HG03025 (cell line): Measurements from ENCODE around the gene CDC26.

Source experiments
- ATAC-seq: cut with Tn5 transposase; IDR thresholded peaks from one replicate; pipeline ENCODE4 v1.9.1; 2021; ENCODE audit warnings: mild to moderate bottlenecking, moderate library complexity; ENCODE audit not compliant: unreplicated experiment, low FRiP score

Gene CDC26

GRCh38 chr9:113275157-113276131, at the start of gene CDC26, which contains the start of gene PRPF4:
CDC26 (minus strand) TSS chr9:113275572; CDS start chr9:113272507, 3,065 bp downstream.
PRPF4 (plus strand) TSS chr9:113275658; CDS start chr9:113275744, 86 bp downstream.
- ATAC-seq, result peak; percentile 98

- no peak for ATAC-seq
These were observed 47.3 kb upstream of the CDC26 start for GRCh38 chr9:113322671-113323070.

GRCh38 chr9:113320051-113320450, 44.7 kb upstream of the CDC26 start:
- no peak for ATAC-seq

DNA sequence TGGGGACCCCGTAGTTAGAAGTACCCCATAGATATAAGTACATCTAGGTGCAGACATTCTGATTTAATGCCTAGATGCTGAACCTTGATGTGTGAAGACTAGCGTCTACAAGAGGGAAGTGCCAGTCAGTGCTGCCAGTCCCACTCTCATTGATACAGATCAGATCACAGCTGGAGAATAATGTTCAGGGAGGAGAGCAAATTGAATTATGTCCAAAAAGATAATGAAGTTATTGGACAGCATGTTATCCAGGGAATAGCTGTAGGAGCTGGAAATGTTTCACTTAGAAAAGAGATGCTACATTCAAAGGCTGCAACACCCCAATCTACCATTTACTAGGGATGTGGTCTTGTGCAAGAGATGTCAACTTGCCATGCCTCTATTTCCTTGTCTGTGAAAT, 43.7 kb upstream of the CDC26 start:
- no peak for ATAC-seq

- ATAC-seq, result no peak
These were observed 42.4 kb upstream of the CDC26 start for GRCh38 chr9:113317777-113318176.

GRCh38 chr9:113316030-113316429, 40.7 kb upstream of the CDC26 start:
- ATAC-seq, result no peak

DNA sequence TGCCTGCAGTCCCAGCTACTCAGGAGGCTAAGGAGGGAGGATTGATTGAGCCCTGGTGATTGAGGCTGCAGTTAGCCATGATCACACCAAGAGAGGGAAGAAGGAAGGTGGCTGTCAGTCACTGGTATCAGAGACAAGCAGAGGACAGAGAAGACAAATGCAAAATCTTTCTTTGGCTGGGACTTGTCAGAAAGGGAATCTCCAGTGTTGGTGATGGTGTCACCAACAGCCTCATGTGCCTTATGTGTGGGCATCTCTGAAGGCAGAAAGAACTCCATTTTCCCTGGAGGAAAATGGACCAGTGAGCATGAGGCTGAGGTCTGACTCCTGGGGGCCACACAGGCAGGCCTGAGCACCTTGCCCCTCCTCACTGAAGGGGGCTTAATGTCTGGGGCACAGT, 39.9 kb upstream of the CDC26 start:
- ATAC-seq, result no peak

GRCh38 chr9:113313261-113313660, 37.9 kb upstream of the CDC26 start:
- ATAC-seq, result no peak

DNA sequence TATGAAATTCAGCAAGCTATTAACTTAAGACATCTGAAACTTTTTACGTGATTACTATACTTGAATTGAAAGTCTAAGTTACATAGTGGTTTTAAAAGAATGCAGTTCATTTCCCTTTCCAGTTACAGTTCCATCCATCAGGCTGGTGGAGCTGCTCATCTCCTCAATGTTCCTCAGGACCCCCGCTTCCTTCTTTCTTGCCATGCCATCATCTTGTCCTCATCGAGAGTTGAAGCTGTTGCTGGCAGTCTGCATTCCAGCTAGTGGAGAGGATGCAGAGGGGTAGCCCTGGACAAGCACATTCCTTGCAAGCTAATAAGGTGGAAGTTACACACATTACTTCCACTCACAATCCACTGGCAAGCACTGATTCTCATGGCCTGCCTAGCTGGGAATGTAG, 36.6 kb upstream of the CDC26 start:
- no peak for ATAC-seq

DNA sequence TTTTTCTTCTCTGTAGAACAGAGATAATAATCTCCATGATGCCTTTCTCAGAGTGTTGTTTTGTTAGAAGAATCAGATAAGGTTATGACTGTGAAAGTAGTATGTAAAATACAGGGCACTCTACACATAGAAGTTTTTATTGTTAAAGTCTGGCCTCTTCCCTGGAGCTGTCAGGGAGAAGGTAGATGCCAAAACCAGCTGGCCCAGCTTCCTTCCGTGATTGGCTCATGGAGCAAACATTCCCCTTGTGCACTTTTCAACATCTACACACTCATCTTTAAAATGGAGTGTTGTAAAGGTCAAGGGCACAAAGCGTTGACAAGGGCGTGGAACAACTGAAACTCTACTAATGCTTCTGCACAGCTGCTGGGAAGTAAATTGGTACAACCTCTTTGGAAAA, 35.2 kb upstream of the CDC26 start:
- no peak for ATAC-seq

DNA sequence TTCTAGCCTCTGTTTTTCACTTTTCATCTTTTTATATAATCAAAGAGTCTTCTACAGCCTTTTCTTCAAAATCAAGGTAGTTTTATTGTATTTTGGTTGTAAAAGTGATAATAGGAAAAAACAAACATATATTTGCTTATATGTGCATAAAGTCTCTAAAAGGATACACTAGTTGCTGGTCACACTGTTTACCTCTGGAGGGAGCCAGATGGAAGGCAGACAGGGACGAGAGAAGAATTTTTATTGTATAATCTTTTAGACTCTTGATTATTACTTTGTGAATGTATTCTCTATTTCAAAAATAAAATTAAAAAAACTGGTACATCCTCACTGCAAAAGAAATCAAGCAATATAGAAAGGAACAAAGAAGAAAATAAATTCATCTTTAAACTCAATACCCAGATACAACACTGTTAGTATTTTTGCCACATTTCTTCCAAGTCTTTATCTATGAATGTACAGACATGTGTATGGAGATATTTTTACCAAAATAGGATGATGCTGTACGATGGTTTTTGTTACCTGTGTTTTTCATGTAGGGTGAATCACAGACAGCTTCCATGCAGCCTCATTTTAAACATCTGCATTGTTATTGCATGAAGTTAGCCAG, 33.9 kb upstream of the CDC26 start:
- no peak for ATAC-seq

DNA sequence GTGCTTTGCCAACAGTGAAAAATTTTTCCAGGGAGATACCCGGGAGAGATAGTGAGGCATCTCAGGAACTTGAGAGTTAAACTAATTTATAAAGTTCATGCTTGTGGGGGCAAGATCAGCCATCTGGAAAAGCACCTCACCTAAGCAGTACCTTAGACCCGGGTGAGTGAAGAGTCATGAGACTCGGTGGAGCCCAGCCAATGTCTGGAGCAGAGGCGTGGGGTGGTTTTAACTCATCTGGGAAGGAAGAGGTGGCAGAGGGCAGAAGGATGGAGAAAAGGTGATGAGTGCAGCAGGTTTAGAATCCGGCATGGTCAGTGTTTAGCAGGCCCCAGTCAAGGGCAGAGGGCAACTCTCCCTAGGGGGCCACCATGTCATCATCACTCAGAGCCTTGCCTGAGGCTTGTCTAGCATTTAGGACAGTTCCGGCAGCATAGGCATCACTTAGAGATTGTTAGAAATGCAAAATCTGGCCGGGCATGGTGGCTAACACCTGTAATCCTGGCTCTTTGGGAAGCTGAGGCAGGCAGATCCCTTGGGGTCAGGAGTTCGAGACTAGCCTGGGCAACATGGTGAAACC, 32.1 kb upstream of the CDC26 start:
- no peak for ATAC-seq

DNA sequence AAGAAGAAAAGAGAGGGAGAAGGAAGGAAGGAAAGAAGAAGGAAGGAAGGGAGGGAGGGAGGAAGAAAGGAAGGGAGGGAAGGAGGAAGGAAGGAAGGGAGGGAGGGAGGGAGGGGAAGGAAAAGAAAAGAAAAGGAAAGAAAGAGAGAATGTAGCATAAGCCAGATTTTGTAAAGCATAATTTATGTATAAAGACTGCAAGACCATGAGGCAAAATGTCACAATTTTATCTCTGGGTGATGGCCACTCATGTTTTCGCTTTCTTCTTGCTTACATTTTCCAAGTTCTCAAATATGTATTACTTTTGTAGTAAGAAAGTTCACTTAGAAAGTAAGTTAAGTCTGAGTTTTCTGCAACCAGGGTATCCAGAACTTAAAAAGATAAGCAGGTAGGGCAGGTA, 31.2 kb upstream of the CDC26 start:
- no peak for ATAC-seq

DNA sequence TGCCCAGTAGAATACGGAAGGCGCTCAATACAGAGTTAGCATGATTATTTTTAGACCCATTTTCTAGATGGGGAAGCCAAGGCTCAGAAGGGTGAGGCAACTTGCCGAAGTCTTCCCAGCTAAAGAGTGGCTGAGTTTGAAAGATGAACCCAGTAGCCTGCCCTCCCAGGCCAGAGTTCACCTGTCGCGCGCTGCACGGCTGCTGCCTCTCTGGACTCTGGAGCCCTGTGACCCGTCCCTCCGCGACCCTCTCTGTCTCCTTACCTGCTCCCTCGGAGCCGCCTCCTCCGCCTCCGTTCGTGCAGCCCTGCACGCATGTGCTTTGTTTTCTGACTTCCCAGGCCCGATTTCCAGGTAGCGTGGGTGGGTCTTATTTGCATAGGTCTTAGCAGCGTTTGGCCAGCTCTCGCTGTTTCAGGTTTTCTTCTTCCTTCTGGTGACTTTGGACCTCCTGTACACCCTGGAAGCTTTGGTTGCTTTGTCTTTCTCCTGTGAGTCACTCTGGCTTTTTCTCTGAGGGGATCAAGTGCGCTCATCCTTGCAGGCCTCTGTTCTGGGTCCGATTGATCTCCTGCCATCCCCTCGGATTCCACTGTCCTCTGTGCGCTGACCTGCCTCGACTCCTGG, 27.5 kb upstream of the CDC26 start, which contains the start of gene RNF183:
Gene RNF183, minus strand, starts transcription at position 585 of the 627 bp plus-strand sequence. CDS start 5,192 bp downstream, outside the sequence.
- no peak for ATAC-seq

DNA sequence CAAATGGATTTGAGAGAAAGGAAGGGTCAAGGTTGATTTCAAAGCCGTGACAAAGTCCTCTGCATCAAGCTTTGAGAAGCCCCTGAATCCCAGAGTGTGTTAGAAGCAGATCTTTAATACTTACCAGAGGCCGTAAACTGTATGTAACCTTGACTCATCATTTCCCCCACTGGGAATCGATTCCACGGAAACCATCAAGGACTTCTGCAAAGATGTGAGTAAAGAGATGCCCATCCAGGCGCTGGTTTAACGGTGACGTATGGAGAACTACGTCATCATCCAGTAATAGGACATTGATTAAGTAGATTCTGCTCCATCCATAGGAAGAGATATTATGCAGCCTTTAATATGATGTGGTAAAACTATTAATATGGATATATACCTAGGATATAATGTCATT, 26.2 kb upstream of the CDC26 start:
- no peak for ATAC-seq

GRCh38 chr9:113299800-113300292, 24.5 kb upstream of the CDC26 start:
- ATAC-seq, result no peak

DNA sequence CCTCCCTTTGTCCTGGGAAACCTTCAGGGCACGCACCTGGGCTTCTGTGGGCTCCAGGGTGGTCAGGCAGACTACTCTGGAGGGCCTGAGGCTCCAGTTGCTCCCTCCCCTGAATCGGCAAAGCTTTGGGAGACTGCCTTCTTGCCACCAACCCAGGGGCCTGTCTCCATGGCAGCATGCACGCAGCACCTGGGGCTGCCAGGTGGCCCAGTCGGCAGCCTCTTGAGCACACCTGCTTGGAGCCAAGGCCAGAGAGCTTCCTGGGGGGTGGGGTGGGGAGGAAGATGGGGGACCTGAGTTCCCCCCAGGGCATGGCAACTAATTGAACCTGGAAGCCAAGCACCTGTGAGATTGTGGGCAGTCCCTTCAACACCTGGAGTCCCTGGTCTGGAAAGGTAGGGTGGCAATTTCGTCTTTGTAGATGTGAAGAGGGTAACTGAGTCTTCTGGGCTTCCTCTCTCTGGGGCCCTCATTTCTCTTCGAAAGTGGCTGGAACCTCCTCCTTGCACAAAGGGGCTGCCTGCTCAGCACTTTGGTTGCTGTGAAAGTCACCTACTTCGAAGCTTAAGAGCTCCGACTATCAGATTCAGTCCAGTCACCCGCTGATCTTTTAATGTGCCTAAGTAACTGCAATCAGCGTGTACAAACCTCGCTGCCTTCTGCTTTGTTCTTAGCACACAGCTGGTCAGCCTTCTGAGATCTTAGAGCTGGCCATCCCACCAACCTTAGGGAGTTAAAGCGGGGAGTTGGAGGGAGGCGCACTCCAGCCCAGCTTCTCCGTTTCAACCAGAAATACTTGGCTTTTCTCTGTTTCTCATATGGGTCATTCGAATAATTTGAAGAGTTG, 23.8 kb upstream of the CDC26 start:
- ATAC-seq, result no peak

DNA sequence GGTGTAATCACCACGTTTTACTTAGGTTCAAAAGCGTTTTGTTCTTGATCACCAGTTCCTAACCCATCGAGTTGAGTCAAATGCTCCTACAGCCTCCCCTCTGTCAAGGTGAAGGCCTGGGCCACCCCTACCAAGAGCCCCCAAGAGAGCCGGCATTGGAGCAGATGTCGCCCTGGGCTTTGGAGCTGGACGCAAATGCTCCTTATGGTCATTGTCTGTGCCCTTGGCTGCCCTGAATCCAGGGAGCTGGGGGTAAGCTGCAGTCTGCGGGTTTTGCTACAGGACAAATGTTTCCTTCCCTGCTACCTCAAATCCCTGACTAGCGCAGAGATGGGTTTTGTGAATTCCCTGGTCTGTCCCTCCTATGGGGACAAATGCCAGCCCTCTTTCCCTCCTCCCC, 22.9 kb upstream of the CDC26 start:
- no peak for ATAC-seq

- no peak for ATAC-seq
These were observed 21.6 kb upstream of the CDC26 start for GRCh38 chr9:113296796-113297558.
